Caco-2 (cell line): ENCODE results near the gene PRR36. TPM values are rescaled to one million over a fixed set of nuclear protein-coding genes. Genes with fewer than 3 reads are reported as not detected.

Experiments used
- BruUV-seq: library from RNA; stranded (reverse); fragments of 400-500 nt; replicated peaks from 2 replicates; lab custom pipeline; 2021; lab: Mats Ljungman, UMichigan
- CTCF ChIA-PET: fragments of 300-600 bp; sonication (Branson Sonifier 250); formaldehyde crosslinking; loops from one replicate; lab custom pipeline; 2022; ENCODE audit warnings: antibody characterized with exemption; lab: Charles Lee
- POLR2A ChIA-PET: fragments of 300-600 bp; sonication (Branson Sonifier 250); formaldehyde crosslinking; loops from one replicate; lab custom pipeline; 2022; ENCODE audit warnings: antibody characterized with exemption; lab: Charles Lee
- DNase-seq, 2 experiments: peaks; one replicate each; pipeline versions ENCODE4 v3.0.0 to v3.0.0-alpha.2; 2020 to 2022
- H3K27me3 ChIP-seq: replicated peaks from 2 replicates; pipeline ENCODE4 v1.6.0; 2011; ENCODE audit warnings: low read length; ENCODE audit not compliant: control insufficient read depth, insufficient read depth
- H3K36me3 ChIP-seq: 2 replicates; pipeline ENCODE4 v1.5.1; 2011; ENCODE audit warnings: low read length; ENCODE audit not compliant: control insufficient read depth, insufficient read depth
- H3K4me1 ChIP-seq: fragments of 250-450 bp; sonication (Bioruptor Pico); 2 replicates; pipeline ENCODE4 v1.5.1; 2020; ENCODE audit warnings: mild to moderate bottlenecking
- H3K4me3 ChIP-seq: 2 replicates; pipeline ENCODE4 v1.5.1; 2011; ENCODE audit warnings: low read depth, mild to moderate bottlenecking, control low read depth, low read length
- H3K9me3 ChIP-seq: fragments of 250-450 bp; sonication (Bioruptor Pico); 2 replicates; pipeline ENCODE4 v1.5.1; 2020; ENCODE audit warnings: mild to moderate bottlenecking, moderate library complexity
- H3K27ac Mint-ChIP-seq: one replicate; pipeline ENCODE4 v1.8.0; 2022; ENCODE audit warnings: mixed read lengths; ENCODE audit not compliant: unreplicated experiment
- H3K27me3 Mint-ChIP-seq: one replicate; pipeline ENCODE4 v1.8.0; 2022; ENCODE audit warnings: mixed read lengths; ENCODE audit not compliant: insufficient read depth, unreplicated experiment
- H3K36me3 Mint-ChIP-seq: one replicate; pipeline ENCODE4 v1.8.0; 2022; ENCODE audit warnings: mild to moderate bottlenecking, mixed read lengths; ENCODE audit not compliant: insufficient read depth, unreplicated experiment
- H3K4me1 Mint-ChIP-seq: one replicate; pipeline ENCODE4 v1.8.0; 2022; ENCODE audit warnings: low read depth, mixed read lengths; ENCODE audit not compliant: unreplicated experiment
- H3K4me3 Mint-ChIP-seq: one replicate; pipeline ENCODE4 v1.8.0; 2022; ENCODE audit warnings: mild to moderate bottlenecking, moderate library complexity, mixed read lengths; ENCODE audit not compliant: unreplicated experiment
- H3K9me3 Mint-ChIP-seq: one replicate; pipeline ENCODE4 v1.8.0; 2022; ENCODE audit warnings: mixed read lengths; ENCODE audit not compliant: unreplicated experiment
- CTCF ChIP-seq, 2 experiments: fragments of 200-600 bp in 1 of 2; IDR thresholded peaks; 1 replicate in 1 of 2; 2 replicates in 1 of 2; pipeline versions ENCODE4 v1.5.1 to v1.8.0; 2011 to 2022; ENCODE audit warnings: antibody characterized with exemption in 1 of 2, control low read depth in 1 of 2, inconsistent platforms in 1 of 2, low read depth in 1 of 2, low read length in 1 of 2, mild to moderate bottlenecking in 1 of 2, moderate library complexity in 1 of 2; ENCODE audit not compliant: insufficient read depth in 1 of 2, severe bottlenecking in 1 of 2, unreplicated experiment in 1 of 2
- intact Hi-C: fragments of 100-400 bp; cut with micrococcal nuclease; formaldehyde crosslinking; loops from one replicate; pipeline ENCODE4 v1.10.0; 2022; ENCODE audit not compliant: unreplicated experiment
- total RNA-seq: library from RNA; stranded (reverse); gene quantifications from 2 replicates; pipeline ENCODE4 v1.2.3, GENCODE V29; 2022

Gene PRR36
- total RNA-seq, 1 experiment from 2014 or later, result 3.7 TPM

GRCh38 chr19:7862413-7862951 is 11.7 kb downstream of the PRR36 start:
- H3K4me3 ChIP-seq, result peak overlapping the region; percentile 38
- Mint-ChIP-seq H3K9me3 (no peaks in the 10 kb centered on the region), H3K4me1 (no peaks in the 10 kb centered on the region), H3K27ac (no peak overlapping the region), H3K4me3 (peak overlapping the region; percentile 67), H3K36me3 (peaks cover 7% of the 10 kb centered on the region), H3K27me3 (no peaks in the 10 kb centered on the region)
- no TSS peak for BruUV-seq
- no peak for TF ChIP-seq CTCF (IDR thresholded peaks at IDR 0.05; ENCODE audit: insufficient read depth in 1 of 2, low read depth in 1 of 2, low read length in 1 of 2, severe bottlenecking in 1 of 2, unreplicated experiment in 1 of 2)
- DNase-seq, result peak; percentile 78 to 85
- no peaks in the 10 kb centered on the region for H3K36me3 ChIP-seq
- no peaks in the 10 kb centered on the region; the same call in 1 of the 2 replicates for H3K4me1 ChIP-seq
- CTCF ChIA-PET, result interaction anchor here (0.6 to 1.4 kb wide), 3 partner anchors 9 to 64 kb away, joined by 3 to 5 read pairs (median 4); no protein-coding TSS in a partner anchor
- no peaks in the 10 kb centered on the region; the same call in 1 of the 2 replicates for H3K27me3 ChIP-seq
- POLR2A ChIA-PET, result no interaction called here
- intact Hi-C loops, result no loop called here
- H3K9me3 ChIP-seq, result no peaks in the 10 kb centered on the region

GRCh38 chr19:7861619-7862412 is 12.4 kb downstream of the PRR36 start:
- Mint-ChIP-seq H3K27me3 (no peaks in the 10 kb centered on the region), H3K27ac (no peak overlapping the region), H3K4me3 (peak overlapping the region; percentile 67), H3K36me3 (peaks cover 3% of the 10 kb centered on the region), H3K9me3 (no peaks in the 10 kb centered on the region), H3K4me1 (no peaks in the 10 kb centered on the region)
- Histone ChIP-seq H3K4me3 (peak overlapping the region; percentile 38), H3K36me3 (no peaks in the 10 kb centered on the region), H3K27me3 (no peaks in the 10 kb centered on the region), H3K4me1 (no peaks in the 10 kb centered on the region; the same call in 1 of the 2 replicates), H3K9me3 (no peaks in the 10 kb centered on the region)
- BruUV-seq, result no TSS peak
- DNase-seq, result peak in 1 of 2 experiments; percentile 38
- ChIA-PET CTCF (interaction anchor here (0.5 to 1.4 kb wide), 4 partner anchors 8 to 83 kb away, joined by 3 to 5 read pairs (median 4); no protein-coding TSS in a partner anchor), POLR2A (no interaction called here)
- peak in 1 of 2 experiments; percentile 11 for TF ChIP-seq CTCF (IDR thresholded peaks at IDR 0.05; ENCODE audit: insufficient read depth in 1 of 2, low read depth in 1 of 2, low read length in 1 of 2, severe bottlenecking in 1 of 2, unreplicated experiment in 1 of 2)
- intact Hi-C loops, result no loop called here

GRCh38 chr19:7860714-7861618 is 13.2 kb downstream of the PRR36 start:
- DNase-seq, result no peak
- CTCF ChIA-PET, result interaction anchor here (0.5 kb wide), 1 partner anchor 84 kb away, joined by 3 read pairs; no protein-coding TSS in a partner anchor
- H3K4me1 Mint-ChIP-seq, result no peaks in the 10 kb centered on the region
- BruUV-seq, result no TSS peak
- H3K36me3 ChIP-seq, result no peaks in the 10 kb centered on the region
- H3K9me3 Mint-ChIP-seq, result no peaks in the 10 kb centered on the region
- intact Hi-C loops, result no loop called here
- peaks cover 5% of the 10 kb centered on the region for H3K36me3 Mint-ChIP-seq
- no peak for TF ChIP-seq CTCF (IDR thresholded peaks at IDR 0.05; ENCODE audit: insufficient read depth in 1 of 2, low read depth in 1 of 2, low read length in 1 of 2, severe bottlenecking in 1 of 2, unreplicated experiment in 1 of 2)
- H3K4me3 Mint-ChIP-seq, result no peak overlapping the region
- no peak overlapping the region for H3K4me3 ChIP-seq
- H3K4me1 ChIP-seq, result no peaks in the 10 kb centered on the region; the same call in 1 of the 2 replicates
- no peaks in the 10 kb centered on the region for H3K27me3 Mint-ChIP-seq
- no peaks in the 10 kb centered on the region for H3K27me3 ChIP-seq
- H3K9me3 ChIP-seq, result no peaks in the 10 kb centered on the region
- POLR2A ChIA-PET, result no interaction called here
- no peak overlapping the region for H3K27ac Mint-ChIP-seq
